Liver (tissue), 9 donors: ENCODE results near the gene DTWD2. TPM values are rescaled to one million over a fixed set of nuclear protein-coding genes. Genes with fewer than 3 reads are reported as not detected.

Experiments
- DNase-seq: peaks from one replicate; pipeline ENCODE4 v3.0.0-alpha.2; 2017; ENCODE audit warnings: low spot score
- H3K27ac ChIP-seq, 2 donors: one replicate each; pipeline ENCODE4 v1.7.0; 2013; ENCODE audit warnings: inconsistent platforms in 2 of 2, low read length in 2 of 2, control low read depth in 1 of 2, low read depth in 1 of 2, mild to moderate bottlenecking in 1 of 2
- H3K27me3 ChIP-seq, 4 donors: one replicate each; pipeline versions ENCODE4 v1.6.1 to v1.7.0; 2013; ENCODE audit warnings: low read length in 3 of 4, inconsistent platforms in 1 of 4, mild to moderate bottlenecking in 1 of 4, moderate library complexity in 1 of 4; ENCODE audit not compliant: control insufficient read depth in 4 of 4, insufficient read depth in 4 of 4
- H3K36me3 ChIP-seq, 4 donors: one replicate each; pipeline versions ENCODE4 v1.6.1 to v1.7.0; 2013; ENCODE audit warnings: low read length in 3 of 4, mild to moderate bottlenecking in 3 of 4, low read depth in 1 of 4, moderate library complexity in 1 of 4; ENCODE audit not compliant: control insufficient read depth in 4 of 4, insufficient read depth in 3 of 4
- H3K4me1 ChIP-seq, 4 donors: one replicate each; pipeline versions ENCODE4 v1.6.1 to v1.7.0; 2013; ENCODE audit warnings: low read length in 3 of 4, mild to moderate bottlenecking in 3 of 4, moderate library complexity in 1 of 4; ENCODE audit not compliant: control insufficient read depth in 4 of 4, insufficient read depth in 4 of 4
- H3K4me3 ChIP-seq, 3 donors: one replicate each; pipeline versions ENCODE4 v1.6.1 to v1.7.0; 2013; ENCODE audit warnings: low read length in 3 of 3, control low read depth in 1 of 3, low read depth in 1 of 3, mild to moderate bottlenecking in 1 of 3
- H3K9ac ChIP-seq, 2 donors: one replicate each; pipeline ENCODE4 v1.7.0; 2013; ENCODE audit warnings: low read length in 2 of 2, mild to moderate bottlenecking in 2 of 2, moderate library complexity in 2 of 2, control low read depth in 1 of 2, low read depth in 1 of 2
- H3K9me3 ChIP-seq, 4 donors: one replicate each; pipeline versions ENCODE4 v1.6.1 to v1.7.0; 2013; ENCODE audit warnings: low read length in 3 of 4; ENCODE audit not compliant: control insufficient read depth in 4 of 4
- EGR1 ChIP-seq, 2 donors: IDR thresholded peaks; 2 replicates each; pipeline ENCODE4 v1.6.1; 2016 to 2018; ENCODE audit warnings: antibody characterized with exemption in 2 of 2, low read depth in 2 of 2
- FOXA1 ChIP-seq: IDR thresholded peaks from 2 replicates; pipeline ENCODE4 v1.6.1; 2016; ENCODE audit warnings: antibody characterized with exemption
- FOXA2 ChIP-seq: IDR thresholded peaks from 2 replicates; pipeline ENCODE4 v1.6.1; 2016; ENCODE audit warnings: antibody characterized with exemption
- GABPA ChIP-seq, 2 donors: IDR thresholded peaks in 1 of 2; conservative IDR thresholded peaks in 1 of 2; 2 replicates each; pipeline ENCODE4 v1.6.1; 2016; ENCODE audit warnings: antibody characterized with exemption in 2 of 2, mild to moderate bottlenecking in 1 of 2, moderate library complexity in 1 of 2
- HNF4A ChIP-seq, 2 donors: conservative IDR thresholded peaks; 2 replicates each; pipeline ENCODE4 v1.6.1; 2016; ENCODE audit warnings: antibody characterized with exemption in 2 of 2, mild to moderate bottlenecking in 2 of 2
- HNF4G ChIP-seq: IDR thresholded peaks from 2 replicates; pipeline ENCODE4 v1.6.1; 2016; ENCODE audit warnings: antibody characterized with exemption
- JUND ChIP-seq, 2 donors: IDR thresholded peaks; 2 replicates each; pipeline ENCODE4 v1.6.1; 2016; ENCODE audit warnings: antibody characterized with exemption in 2 of 2
- NR2F2 ChIP-seq: IDR thresholded peaks from 2 replicates; pipeline ENCODE4 v1.6.1; 2016; ENCODE audit warnings: antibody characterized with exemption
- RAD21 ChIP-seq, 2 donors: IDR thresholded peaks; 2 replicates each; pipeline ENCODE4 v1.6.1; 2016; ENCODE audit warnings: antibody characterized with exemption in 2 of 2, mild to moderate bottlenecking in 2 of 2
- RXRA ChIP-seq, 2 donors: IDR thresholded peaks; 2 replicates each; pipeline ENCODE4 v1.6.1; 2017 to 2018; ENCODE audit warnings: antibody characterized with exemption in 2 of 2, mild to moderate bottlenecking in 1 of 2
- SP1 ChIP-seq: IDR thresholded peaks from 2 replicates; pipeline ENCODE4 v1.6.1; 2018; ENCODE audit warnings: antibody characterized with exemption, mild to moderate bottlenecking
- TAF1 ChIP-seq: conservative IDR thresholded peaks from 2 replicates; pipeline ENCODE4 v1.6.1; 2016; ENCODE audit warnings: antibody characterized with exemption, mild to moderate bottlenecking
- YY1 ChIP-seq: IDR thresholded peaks from 2 replicates; pipeline ENCODE4 v1.6.1; 2016; ENCODE audit warnings: antibody characterized with exemption, mild to moderate bottlenecking
- WGBS: extraction: QIAGEN DNeasy Blood & Tissue Kit; methylation state at CpG from one replicate; pipeline ENCODE4 v1.1.7; 2013; 5-methylcytosine and 5-hydroxymethylcytosine counted together
- polyA plus RNA-seq, 2 donors: library from polyadenylated mRNA; stranded (reverse) in 1 of 2; unstranded in 1 of 2; fragments of 200-250 nt in 1 of 2; fragments of >200 nt in 1 of 2; fragmentation: Nextera tagmentation in 1 of 2; extraction: Ambion mirVana in 1 of 2; gene quantifications; one replicate each; pipeline versions ENCODE4 v1.2.1 to v1.2.3, GENCODE V29; 2013 to 2015
- total RNA-seq, 2 donors: library from RNA; depleted of rRNA; stranded (reverse); fragments of >200 nt; gene quantifications; one replicate each; pipeline ENCODE4 v1.2.3, GENCODE V29; 2014
- TF ChIP-seq, protein P1 (sequence below): IDR thresholded peaks from 2 replicates; pipeline ENCODE4 v1.6.1; 2016; ENCODE audit warnings: antibody characterized with exemption
- TF ChIP-seq, protein P2 (sequence below): IDR thresholded peaks from 2 replicates; pipeline ENCODE4 v1.6.1; 2016; ENCODE audit warnings: antibody characterized with exemption
- TF ChIP-seq, protein P3 (sequence below): fragments of 150-350 bp; IDR thresholded peaks from 2 replicates; pipeline ENCODE4 v1.5.1; 2017; ENCODE audit warnings: improper control_type of control experiment, low read depth, low read length; ENCODE audit not compliant: missing input control
- TF ChIP-seq, protein P4 (sequence below): IDR thresholded peaks from 2 replicates; pipeline ENCODE4 v1.6.1; 2016; ENCODE audit warnings: antibody characterized with exemption, mild to moderate bottlenecking
- TF ChIP-seq, protein P5 (sequence below): IDR thresholded peaks from 2 replicates; pipeline ENCODE4 v1.6.1; 2016; ENCODE audit warnings: antibody characterized with exemption
- donor health status: healthy.
- donor health status: healthy.
- donor health status: healthy.
- donor health status: healthy.
- donor health status: healthy.

DTWD2 gene
- total and polyA plus RNA-seq, 4 donors: 2.3 to 10.7 (median 4.3) TPM

DNA sequence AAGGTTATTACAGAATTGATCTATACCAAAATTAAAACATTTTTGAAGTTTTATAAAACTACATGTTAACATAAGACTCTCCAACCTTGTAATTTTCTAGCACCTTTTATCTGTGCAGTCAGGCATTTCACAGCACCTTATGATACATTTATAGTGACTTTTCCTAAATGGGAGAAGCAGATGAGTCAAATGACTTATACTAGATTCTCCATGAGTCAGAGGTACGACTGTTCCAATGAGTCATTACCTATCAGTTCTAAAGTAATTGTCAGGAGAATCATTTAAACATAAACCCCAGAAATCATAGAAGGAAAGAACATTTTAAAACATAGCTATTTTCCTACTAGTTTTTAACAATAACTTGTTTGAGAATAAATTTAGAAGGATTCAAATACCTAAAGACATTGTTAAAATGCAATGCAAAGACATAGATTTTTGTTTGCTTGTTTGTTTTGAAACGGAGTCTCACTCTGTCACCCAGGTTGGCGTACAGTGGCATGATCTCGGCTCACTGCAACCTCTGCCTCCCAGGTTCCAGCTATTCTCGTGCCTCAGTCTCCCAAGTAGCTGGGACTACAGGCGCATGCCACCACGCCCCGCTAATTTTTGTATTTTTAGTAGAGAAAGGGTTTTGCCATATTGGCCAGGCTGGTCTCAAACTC, 47.9 kb upstream of the DTWD2 start:
- DNase-seq: no peak
- Histone ChIP-seq H3K9ac (no peak overlapping the region), H3K27me3 (no peaks in the 10 kb centered on the region), H3K4me3 (no peak overlapping the region), H3K9me3 (no peaks in the 10 kb centered on the region), H3K27ac (no peak overlapping the region), H3K36me3 (no peaks in the 10 kb centered on the region), H3K4me1 (peaks cover 0 to 3% (median 0%) of the 10 kb centered on the region in 4 donors)
- 92% methylated on average over 8 of the region's 8 CpGs for WGBS
- TF ChIP-seq, protein P1, sequence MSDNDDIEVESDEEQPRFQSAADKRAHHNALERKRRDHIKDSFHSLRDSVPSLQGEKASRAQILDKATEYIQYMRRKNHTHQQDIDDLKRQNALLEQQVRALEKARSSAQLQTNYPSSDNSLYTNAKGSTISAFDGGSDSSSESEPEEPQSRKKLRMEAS: no peak
- TF ChIP-seq FOXA2 (no peak), NR2F2 (no peak), HNF4A (conservative IDR thresholded peaks at IDR 0.05) (no peak), RXRA (IDR thresholded peaks at IDR 0.05) (no peak), JUND (IDR thresholded peaks at IDR 0.05) (no peak), GABPA (IDR thresholded peaks at IDR 0.05 in 1 of 2, conservative IDR thresholded peaks at IDR 0.05 in 1 of 2) (no peak)

DNA sequence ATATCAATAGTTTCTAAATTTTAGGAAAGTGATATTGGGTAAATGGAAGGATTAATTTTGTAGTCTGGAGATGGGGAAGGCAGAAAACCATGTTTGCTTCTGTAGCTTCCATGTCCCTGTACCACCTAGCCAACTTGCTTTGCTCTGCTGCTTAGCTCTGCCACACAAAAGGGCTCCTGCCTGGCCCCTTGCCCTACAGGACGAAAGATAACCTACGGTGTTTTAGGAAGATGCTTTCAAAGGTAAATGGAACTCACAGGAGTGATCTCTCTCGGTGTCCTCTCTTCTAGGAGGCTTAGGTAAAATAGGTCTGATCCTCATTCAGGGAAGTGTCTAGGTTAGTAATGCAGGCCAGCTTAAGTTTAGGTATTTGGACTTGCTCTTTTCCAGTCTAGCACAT, 44.8 kb upstream of the DTWD2 start:
- WGBS: 93% methylated on average over 3 of the region's 3 CpGs
- Histone ChIP-seq H3K27me3 (no peaks in the 10 kb centered on the region), H3K4me1 (peaks cover 0 to 3% (median 0%) of the 10 kb centered on the region in 4 donors), H3K4me3 (no peak overlapping the region), H3K36me3 (no peaks in the 10 kb centered on the region), H3K27ac (no peak overlapping the region), H3K9ac (no peak overlapping the region), H3K9me3 (no peaks in the 10 kb centered on the region)
- TF ChIP-seq NR2F2 (no peak), HNF4A (conservative IDR thresholded peaks at IDR 0.05) (no peak), EGR1 (IDR thresholded peaks at IDR 0.05; ENCODE audit: low read depth in 2 of 2) (no peak), JUND (IDR thresholded peaks at IDR 0.05) (no peak), GABPA (IDR thresholded peaks at IDR 0.05 in 1 of 2, conservative IDR thresholded peaks at IDR 0.05 in 1 of 2) (no peak), SP1 (no peak), HNF4G (no peak), FOXA2 (no peak), FOXA1 (no peak), RAD21 (IDR thresholded peaks at IDR 0.05) (no peak), YY1 (no peak), RXRA (IDR thresholded peaks at IDR 0.05) (no peak), TAF1 (no peak)
- TF ChIP-seq, protein P2, sequence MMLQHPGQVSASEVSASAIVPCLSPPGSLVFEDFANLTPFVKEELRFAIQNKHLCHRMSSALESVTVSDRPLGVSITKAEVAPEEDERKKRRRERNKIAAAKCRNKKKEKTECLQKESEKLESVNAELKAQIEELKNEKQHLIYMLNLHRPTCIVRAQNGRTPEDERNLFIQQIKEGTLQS: no peak
- TF ChIP-seq, protein P1: no peak
- TF ChIP-seq, protein P3, sequence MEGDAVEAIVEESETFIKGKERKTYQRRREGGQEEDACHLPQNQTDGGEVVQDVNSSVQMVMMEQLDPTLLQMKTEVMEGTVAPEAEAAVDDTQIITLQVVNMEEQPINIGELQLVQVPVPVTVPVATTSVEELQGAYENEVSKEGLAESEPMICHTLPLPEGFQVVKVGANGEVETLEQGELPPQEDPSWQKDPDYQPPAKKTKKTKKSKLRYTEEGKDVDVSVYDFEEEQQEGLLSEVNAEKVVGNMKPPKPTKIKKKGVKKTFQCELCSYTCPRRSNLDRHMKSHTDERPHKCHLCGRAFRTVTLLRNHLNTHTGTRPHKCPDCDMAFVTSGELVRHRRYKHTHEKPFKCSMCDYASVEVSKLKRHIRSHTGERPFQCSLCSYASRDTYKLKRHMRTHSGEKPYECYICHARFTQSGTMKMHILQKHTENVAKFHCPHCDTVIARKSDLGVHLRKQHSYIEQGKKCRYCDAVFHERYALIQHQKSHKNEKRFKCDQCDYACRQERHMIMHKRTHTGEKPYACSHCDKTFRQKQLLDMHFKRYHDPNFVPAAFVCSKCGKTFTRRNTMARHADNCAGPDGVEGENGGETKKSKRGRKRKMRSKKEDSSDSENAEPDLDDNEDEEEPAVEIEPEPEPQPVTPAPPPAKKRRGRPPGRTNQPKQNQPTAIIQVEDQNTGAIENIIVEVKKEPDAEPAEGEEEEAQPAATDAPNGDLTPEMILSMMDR: no peak
- TF ChIP-seq, protein P4, sequence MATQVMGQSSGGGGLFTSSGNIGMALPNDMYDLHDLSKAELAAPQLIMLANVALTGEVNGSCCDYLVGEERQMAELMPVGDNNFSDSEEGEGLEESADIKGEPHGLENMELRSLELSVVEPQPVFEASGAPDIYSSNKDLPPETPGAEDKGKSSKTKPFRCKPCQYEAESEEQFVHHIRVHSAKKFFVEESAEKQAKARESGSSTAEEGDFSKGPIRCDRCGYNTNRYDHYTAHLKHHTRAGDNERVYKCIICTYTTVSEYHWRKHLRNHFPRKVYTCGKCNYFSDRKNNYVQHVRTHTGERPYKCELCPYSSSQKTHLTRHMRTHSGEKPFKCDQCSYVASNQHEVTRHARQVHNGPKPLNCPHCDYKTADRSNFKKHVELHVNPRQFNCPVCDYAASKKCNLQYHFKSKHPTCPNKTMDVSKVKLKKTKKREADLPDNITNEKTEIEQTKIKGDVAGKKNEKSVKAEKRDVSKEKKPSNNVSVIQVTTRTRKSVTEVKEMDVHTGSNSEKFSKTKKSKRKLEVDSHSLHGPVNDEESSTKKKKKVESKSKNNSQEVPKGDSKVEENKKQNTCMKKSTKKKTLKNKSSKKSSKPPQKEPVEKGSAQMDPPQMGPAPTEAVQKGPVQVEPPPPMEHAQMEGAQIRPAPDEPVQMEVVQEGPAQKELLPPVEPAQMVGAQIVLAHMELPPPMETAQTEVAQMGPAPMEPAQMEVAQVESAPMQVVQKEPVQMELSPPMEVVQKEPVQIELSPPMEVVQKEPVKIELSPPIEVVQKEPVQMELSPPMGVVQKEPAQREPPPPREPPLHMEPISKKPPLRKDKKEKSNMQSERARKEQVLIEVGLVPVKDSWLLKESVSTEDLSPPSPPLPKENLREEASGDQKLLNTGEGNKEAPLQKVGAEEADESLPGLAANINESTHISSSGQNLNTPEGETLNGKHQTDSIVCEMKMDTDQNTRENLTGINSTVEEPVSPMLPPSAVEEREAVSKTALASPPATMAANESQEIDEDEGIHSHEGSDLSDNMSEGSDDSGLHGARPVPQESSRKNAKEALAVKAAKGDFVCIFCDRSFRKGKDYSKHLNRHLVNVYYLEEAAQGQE: no peak
- TF ChIP-seq, protein P5, sequence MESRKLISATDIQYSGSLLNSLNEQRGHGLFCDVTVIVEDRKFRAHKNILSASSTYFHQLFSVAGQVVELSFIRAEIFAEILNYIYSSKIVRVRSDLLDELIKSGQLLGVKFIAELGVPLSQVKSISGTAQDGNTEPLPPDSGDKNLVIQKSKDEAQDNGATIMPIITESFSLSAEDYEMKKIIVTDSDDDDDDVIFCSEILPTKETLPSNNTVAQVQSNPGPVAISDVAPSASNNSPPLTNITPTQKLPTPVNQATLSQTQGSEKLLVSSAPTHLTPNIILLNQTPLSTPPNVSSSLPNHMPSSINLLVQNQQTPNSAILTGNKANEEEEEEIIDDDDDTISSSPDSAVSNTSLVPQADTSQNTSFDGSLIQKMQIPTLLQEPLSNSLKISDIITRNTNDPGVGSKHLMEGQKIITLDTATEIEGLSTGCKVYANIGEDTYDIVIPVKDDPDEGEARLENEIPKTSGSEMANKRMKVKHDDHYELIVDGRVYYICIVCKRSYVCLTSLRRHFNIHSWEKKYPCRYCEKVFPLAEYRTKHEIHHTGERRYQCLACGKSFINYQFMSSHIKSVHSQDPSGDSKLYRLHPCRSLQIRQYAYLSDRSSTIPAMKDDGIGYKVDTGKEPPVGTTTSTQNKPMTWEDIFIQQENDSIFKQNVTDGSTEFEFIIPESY: no peak
- no peak for DNase-seq
